T-helper 2 cell (primary cell): ENCODE results near the gene TTLL11.

Source experiments
- DNase-seq, 5 experiments: peaks; one replicate each; pipeline versions ENCODE4 v3.0.0 to v3.0.0-alpha.2; 2012 to 2022

Gene TTLL11

DNA sequence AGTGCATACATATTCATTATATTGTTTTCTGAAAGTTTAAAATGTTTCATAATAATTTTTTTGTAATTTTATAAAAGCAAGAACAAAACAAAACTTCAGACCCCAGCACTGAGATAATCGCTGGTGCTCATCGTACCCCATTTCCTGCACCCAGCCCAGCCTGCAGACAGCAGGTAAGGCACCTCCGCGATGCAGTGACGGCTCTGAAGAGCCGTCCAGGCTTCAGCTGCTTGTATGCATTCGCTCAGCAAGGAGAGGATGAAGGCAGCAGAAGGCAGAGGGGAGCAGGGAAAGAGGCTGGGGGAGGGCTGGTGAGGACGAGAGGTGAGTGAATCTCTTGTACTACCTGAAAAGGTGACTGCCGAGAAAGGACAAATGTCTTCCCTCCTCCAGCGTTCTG, 153.5 kb downstream of the TTLL11 start:
- DNase-seq: no peak

DNA sequence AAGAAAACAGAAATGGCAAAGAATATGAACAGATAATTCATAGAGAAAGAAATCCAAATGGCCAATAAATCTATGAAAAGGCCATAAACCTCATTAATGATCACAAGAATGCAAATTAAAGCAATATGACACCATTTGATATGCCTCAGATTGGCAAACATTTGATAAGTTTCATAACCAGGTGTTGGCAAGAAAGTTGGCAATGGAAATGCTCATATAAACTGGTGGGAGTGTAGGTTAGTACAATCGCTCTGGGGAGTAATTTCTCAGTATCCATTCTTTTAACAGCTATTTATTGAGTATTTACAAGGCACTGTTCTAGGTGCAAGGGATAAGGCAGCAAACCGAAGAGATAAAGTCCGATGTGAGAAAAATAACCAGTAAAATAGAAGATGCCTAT, 154.5 kb downstream of the TTLL11 start:
- DNase-seq: no peak

DNA sequence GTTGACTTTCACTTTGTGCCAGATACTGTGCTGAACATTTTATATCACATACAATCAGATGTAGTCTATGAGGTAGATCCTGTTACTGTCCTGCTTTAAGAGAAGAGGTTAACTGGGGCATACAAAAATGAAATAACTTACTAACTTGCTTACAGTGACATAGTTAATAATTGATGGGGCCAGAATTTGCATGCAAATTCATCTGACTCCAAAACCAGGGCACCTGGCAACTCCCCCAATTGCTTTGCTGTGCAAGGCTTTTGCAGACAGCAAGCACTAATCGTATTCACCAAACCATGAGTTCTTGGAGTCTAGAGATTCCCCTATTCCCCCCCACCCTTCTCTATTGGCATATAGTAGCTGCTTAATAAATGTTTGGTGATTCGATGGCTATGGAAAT, 155.9 kb downstream of the TTLL11 start:
- no peak for DNase-seq

DNA sequence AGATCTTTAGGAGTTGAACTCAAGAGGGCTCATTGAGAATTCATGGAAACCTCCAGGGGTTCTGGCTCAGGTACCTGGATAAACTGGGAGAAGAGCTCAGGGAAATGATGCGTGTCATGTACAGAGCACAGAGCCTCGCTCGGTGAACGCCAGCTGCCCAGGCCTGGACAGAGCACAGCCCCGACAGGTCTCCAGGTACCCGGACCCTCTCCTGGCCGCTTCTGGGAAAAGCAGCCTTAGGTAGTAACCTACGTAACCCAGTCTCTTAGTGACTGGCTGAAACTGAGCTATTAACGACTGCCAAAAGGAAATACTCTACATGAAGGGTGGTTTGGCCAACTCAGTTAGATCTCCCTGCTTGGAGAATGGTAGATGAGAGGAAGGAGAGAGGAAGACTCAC, 157.4 kb downstream of the TTLL11 start:
- DNase-seq: no peak

DNA sequence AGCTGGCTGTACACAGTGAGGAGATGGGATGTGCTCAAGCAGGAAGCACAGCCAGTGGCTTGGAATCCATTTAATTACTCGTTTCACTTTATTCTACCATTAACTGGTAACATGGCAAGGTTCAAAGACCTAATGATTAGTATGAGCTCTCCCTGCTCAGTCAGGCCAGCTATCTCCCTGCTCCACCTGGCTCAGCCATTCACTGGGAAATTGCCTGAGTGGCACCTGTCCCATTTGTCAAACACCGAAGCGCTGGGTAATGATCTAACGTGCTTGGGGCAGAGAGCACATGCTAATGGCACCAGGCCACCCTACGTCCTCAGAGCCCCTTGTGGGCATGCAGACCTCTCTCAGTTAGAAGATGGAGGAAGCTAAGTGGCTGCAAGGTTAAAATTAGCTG, 162.2 kb downstream of the TTLL11 start:
- no peak for DNase-seq

DNA sequence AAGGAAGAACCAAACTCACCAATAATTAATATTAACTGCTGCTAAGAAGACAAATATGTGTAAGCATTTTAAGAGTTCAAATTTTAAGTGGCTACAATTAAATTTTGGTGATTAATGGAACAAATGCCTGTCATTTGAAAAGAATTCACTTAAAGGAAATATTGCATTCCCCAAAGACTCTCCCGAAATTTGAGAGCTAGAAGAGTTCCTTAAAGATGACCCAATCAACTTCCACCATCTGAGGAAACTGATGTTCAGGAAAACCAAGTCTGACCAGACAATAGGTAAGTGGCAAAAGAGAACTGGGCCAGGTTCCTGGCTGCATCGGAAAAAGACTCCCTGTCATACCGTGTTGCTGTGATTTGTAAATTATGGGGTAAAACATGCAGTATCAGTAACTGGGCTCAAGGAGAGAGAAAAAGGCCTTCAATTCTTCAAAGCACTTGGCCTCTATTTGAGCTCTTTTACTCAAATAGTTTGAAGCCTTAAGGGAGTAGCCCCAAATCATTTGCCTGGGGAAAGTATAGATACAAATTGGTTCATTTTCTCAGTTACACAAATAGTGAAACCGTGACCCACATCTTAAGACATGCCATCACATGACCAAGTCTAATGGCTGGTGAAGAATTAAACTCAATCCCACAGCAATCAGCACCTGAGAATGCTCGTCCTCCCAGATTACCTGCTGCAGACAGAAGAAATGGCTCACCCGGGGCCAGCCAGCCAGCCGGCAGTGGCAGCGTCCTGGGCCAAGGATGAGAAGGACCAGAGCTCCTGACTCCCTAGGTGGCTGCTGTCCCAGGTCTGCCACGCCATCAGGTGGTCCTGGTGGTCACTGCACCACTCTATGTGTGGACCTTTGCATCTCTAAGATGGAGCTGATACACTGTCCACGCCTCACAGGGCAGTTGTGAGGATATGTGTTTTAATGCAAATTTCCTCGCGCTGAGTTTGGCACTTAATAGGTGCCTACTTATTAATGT, 162.9 kb downstream of the TTLL11 start:
- no peak for DNase-seq

DNA sequence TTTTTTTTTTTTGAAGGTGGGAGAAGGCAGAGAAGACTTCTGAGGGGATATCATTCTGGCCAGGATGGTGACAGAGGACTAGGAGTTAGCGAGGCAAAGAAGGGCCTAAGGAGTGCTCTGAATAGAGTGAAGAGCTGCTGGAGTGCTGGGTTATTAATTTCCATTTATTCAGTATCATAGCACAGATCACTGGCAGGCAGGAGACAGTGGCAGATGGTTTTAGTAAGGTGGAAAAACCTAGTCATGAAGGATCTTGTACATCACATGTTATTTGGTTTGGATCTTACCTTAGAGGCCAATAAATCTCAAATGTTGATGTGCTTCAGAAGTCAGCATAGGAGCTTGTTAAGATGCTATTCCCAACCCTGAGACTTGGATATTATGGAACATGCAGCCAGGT, 165.5 kb downstream of the TTLL11 start:
- no peak for DNase-seq

DNA sequence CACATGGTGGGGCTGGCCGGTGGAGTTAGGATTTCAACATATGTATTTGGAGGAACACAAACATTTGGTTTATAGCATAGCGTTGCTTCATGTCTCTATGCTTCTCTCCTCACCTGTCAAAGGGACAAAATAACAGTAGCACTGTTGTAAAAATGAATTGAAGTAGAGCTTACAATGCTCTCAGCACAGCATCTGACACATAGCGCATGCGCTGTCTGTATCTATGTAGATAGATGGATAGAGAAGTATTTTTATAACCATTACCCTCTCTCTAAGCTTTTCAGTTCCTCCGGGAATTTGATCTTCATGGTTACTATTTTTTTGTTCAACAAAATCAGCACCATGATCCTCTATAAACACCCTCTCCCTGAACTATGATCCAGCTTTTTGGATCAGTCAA, 166.0 kb downstream of the TTLL11 start:
- DNase-seq: no peak

DNA sequence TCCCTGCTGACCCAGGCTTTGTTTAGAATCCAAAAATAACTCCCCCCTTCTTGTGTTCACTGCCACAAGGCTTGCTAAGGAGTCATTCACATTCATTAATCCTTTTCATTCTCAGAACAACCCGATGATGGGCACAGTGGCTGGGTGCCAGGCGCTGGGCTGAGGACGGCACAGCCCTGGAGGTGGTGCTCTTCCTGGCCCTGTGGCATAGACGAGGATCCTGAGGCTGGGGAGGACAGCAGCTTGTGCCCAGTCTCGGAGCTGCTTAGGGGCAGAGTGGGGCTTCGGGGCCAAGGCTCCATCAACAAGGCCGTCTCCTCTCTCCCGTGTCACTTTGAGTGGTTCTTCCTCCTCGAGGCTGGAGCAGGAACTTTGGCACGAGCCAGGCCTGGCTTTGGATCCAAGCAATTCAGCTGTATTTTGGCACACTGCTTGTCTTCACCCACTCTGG, 166.7 kb downstream of the TTLL11 start:
- DNase-seq: no peak

DNA sequence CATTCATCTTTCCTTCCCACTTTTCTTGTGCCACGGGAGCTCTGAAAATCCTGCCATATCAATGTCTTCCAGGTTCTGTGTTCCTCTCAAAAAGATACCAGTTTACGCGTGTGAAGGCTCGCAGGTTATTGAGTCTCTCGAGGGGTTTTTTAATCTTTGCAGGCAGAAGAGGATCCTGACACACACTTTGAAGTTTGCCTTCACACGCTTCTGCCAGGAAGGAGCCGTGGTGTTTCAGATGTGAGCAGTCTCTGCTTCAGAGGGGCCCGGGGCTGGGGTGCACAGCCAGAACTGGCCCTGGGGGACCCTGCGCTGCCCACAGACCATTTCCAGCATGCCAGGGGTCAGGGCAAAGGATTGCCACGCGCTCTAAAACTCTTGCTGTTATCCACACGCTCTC, 167.2 kb downstream of the TTLL11 start:
- DNase-seq: no peak

DNA sequence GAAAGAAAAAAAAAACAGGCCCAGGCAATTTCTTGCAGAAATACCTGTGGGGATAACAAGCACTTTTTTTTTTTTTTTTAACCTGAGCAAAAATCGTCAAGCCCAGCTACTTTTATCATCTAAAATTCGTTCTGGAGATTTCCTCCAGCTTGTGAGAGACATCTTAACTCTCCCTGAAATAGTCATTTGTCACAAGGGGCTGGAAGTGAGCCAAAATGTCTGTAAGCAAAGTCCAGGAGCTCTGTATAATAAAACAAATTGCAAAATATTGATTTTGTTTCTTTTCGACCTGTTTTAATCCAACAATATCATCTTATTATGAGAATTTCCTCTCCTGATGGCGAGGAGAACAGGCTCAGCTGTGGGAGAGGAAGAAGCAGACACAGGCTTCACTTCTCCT, 168.4 kb downstream of the TTLL11 start:
- no peak for DNase-seq

DNA sequence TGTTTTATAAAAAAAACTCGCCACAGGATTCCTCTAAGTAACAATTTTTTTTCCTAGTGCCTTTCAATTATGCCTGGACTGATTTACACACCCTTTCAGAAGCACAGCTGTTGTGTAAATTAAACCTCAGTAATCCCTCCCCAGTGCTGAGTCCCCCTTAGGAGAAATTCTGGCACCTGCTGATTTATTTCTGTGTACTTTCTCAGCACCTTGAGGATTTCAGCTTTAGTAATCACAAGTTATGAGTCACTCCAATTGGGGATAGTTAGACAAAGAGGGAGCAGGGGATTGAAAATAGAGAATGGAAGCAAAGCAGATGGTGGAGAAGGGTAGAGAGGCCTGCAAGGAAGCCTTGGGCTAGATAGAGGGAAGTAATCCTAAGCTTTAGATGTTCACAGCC, 171.7 kb downstream of the TTLL11 start:
- no peak for DNase-seq

DNA sequence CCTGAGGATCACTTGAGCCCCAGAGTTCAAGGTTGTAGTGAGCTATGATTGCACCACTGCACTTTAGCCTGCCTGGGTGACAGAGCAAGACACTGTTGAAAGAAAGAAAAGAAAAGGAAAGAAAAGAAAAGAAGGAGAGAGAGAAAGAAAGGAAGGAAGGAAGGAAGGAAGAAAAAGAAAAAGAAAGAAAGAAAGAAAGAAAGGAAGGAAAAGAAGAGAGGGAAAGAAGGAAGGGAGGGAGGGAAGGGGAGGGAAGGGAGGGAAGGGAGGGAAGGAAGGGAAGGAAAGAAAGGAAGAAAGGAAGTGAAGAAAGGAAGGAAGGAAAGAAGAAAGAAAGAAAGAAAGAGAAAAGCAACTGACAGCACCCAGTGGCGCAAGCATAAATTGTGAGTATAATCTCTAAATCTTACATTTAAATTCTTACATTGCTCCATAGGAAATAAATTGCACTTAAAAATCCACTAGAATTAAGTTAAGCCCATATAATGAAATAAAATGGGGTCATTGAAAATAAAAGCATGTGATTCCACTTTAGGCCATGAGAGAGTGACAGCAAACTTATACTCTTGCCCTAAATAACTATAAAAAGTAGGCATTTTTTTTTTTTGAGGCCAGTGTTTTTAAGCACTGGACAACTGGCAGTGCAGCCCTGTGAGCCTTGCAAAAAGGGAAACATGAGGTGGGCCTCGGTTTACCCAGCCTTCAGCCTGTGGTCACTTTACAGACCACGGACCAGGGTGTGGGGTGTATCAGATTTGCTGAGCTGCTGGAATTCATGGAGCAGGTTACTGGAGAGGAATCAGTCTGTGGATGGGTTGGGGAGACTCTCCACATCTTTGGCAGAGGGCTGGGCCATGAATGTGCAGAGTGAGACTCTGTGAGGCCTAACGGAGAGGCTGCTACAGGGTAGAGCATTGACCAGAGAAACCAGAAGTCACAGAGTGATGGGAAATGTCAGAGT, 175.5 kb downstream of the TTLL11 start:
- no peak for DNase-seq

DNA sequence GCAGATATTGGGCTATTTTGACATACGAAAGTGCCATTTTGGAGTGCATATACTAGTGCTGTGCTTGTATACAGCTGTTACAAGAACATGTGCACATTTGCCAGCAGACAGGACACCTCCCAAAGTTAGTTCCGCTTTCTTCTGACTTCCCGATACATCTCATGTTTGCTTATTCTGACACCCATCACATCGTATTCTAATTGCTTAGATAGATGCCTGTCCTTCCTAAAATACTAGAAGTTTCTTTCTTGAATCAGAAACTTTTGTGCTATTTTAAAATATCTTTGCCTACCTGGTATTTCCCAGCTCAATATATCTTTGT, 177.8 kb downstream of the TTLL11 start:
- DNase-seq: no peak

DNA sequence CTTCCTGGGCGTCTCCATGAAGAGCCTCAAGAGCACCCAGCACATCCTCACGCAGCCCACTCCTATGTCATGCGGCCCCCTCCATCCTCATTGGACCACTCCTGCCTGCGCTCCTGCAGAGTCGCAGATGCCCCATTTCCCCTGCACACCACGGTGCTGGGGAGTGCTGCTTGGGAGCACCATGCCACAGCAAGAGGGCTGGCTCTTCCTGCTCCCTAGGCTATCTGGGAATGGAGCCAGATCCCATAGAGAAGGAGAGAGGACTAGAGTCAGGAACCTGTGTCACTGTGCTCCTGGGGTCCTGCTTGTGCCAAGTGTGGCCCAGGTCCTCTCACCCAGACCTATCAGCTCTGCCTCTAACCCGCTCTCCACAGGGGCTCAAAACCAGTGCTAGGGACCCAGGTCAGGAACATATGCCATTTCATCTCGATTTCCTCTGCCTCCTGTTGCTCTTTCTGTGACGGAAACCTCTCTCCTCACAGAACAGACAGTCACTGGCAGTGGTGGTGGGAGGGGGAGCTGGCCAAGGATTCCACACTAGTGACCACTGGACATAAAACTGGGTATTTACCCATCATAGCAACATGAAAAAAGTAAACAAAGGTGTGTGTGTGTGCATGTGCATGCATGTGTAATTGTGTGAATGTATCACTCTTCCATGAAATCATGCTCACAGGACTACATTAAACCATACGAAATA, 178.4 kb downstream of the TTLL11 start:
- no peak for DNase-seq

DNA sequence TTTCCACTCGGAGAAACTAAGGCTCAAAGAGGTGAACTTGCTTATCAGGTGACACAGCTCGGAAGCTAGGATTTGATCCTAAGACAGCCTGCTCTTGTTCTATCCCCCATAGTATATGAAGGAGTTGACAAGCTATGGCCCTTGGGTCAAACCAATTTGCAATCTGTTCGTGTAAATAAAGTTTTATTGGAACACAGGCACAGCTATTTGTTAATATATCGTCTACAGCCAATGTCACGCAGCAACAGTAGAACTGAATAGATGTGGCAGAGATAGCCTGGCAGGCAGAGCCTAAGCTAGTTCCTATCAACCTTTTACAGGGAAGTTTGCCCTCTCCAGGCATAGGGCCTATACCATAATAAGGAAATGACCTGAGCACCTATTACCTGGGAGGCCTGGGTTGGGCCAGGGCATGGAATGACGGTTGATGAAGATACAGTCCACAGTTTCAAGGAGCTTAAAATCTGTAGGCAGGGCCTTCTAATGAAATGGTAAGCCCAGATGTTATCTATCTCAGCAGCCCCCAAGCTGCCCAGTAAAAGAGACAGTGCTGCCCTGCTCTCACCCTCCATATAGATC, 179.0 kb downstream of the TTLL11 start:
- no peak for DNase-seq

DNA sequence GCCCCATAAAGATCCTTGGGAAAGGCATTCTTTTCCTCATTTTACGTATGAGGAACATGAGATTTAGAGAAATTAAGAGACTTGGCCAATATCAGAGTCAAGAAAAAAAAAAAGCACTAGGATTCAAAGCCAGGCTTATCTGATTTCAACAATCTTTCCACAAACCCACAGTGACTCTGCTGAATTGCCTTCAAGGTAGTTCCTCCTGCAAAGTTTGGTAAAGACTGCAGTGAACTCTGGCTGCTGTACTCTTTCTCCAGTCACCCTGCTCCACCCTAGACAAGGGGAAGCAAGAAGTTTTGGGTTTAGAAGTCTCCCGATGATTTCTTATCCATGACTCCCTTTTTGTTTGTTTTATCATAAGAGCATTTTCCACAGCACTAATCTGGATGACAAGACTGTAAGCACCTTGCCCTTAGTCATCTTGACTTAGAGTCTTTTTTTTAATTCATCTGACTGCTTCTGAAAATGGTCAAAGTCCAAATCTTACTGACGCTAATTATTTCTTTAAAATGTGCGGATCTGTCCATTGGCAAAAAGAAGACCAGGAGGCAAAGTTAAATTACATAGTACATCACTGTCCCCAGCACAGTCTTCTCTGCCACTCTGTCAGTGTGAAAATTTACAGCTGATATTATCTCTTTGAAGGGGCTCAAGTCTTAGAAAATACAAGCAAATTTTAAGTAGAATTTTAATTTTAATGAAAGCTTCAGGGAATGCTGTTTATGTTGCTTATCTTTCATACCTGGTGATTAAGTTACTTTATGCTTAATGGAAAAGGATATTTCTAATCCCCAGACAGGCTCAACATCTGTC, 180.1 kb downstream of the TTLL11 start:
- no peak for DNase-seq

DNA sequence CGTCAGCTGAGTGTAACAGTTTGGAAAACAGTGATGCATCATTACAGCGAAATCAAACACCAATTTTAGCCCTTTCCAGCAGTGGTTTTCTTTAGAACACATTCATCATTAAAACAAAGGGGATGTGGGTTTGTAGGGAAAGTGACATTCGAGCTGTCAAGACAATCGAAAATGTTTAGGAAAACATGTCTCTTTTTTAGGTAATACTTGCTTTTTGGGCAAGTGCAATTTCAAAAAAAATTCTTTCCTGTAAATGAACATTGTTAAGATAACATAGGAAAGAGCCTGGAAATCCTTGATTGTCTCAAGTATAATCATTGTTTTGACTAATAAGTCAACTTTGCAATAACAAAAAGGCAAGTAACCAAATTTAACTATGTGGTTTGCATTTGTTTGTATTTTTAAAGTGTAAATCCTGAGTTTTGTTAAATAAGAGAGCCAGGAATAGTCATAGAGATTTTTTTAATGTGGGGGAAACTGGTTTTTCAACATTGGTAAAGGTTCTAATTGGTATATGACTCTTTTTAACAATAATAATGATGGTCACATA, 182.5 kb downstream of the TTLL11 start:
- no peak for DNase-seq

DNA sequence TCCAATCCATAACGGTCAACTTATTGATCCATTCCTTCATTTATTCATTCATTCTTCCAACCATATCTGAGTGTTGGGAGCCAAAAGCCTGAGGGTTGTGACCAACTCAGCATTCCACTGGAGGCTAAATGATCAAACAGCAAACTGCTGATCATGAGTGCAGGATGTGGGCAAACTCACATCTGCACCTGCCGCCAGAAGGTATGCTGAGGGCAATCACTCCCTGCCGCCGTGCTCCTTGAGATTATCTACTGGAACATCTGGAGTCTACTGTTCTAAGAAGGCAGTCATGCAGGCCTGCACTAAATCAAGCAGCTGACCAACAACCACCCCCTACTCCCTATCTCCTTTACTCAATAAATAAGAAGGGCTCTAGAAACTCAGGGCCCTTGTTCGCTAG, 184.0 kb downstream of the TTLL11 start:
- DNase-seq: no peak

DNA sequence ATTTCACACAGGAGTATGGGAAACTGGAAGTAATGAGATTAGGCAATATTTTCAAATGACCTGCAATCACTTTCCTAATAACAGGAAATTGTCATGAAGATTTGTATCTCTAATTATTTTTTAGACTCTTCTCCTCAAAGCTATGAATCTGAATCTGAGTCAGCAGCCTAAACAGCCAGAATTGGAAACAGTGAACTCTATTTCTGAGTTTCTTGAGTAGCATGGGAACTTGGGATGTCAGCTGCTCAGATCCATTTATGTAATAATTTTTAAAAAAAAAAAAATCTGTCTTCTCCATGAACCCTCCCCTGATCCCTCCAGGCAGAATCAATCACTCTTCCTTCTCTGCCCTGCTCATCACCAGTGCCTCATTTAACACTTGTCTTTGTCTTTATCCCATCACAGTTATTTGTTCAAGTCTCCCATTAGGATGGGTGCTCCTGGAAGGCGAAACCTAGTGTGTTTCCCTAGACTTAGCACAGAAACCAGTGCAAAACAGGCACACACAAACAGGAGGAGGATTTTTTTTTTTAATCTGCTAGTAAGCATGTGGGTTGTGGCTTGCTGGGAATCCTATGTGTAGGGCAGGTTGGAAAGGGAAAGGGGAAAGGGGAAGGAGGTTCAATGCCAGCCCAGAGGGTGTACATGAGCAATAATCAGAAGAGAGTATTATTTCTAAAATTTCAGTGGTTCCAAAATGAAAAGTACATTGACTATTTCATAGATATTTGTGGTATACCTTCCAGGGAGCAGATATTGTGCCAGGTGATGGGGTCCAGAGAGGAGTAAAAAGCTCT, 186.8 kb downstream of the TTLL11 start:
- no peak for DNase-seq
